Lower lobe of right lung (tissue), 2 donors: ENCODE data around the gene ZC3H6. TPM values are rescaled to one million over a fixed set of nuclear protein-coding genes. Genes with fewer than 3 reads are reported as not detected.

ENCODE experiments used
- ATAC-seq, 2 donors: fragments of 200-7000 bp; cut with Tn5 transposase; one replicate each; pipeline ENCODE4 v1.9.1; 2020 to 2022; ENCODE audit warnings: mild to moderate bottlenecking in 2 of 2, moderate library complexity in 2 of 2
- DNase-seq: peaks from one replicate; pipeline ENCODE4 v3.0.0-alpha.2; 2020
- H3K27ac ChIP-seq: fragments of 200-600 bp; one replicate; pipeline ENCODE4 v1.8.0; 2022
- H3K27me3 ChIP-seq: fragments of 200-600 bp; one replicate; pipeline ENCODE4 v1.8.0; 2022; ENCODE audit warnings: low read depth
- H3K36me3 ChIP-seq: fragments of 200-600 bp; one replicate; pipeline ENCODE4 v1.8.0; 2022; ENCODE audit warnings: mild to moderate bottlenecking
- H3K4me1 ChIP-seq: fragments of 200-600 bp; one replicate; pipeline ENCODE4 v1.8.0; 2022
- H3K4me3 ChIP-seq: fragments of 200-600 bp; one replicate; pipeline ENCODE4 v1.8.0; 2022; ENCODE audit warnings: mild to moderate bottlenecking
- H3K9me3 ChIP-seq: fragments of 200-600 bp; one replicate; pipeline ENCODE4 v1.8.0; 2022
- CTCF ChIP-seq: fragments of 200-600 bp; IDR thresholded peaks from one replicate; pipeline ENCODE4 v1.8.0; 2022; ENCODE audit warnings: antibody characterized with exemption, mild to moderate bottlenecking
- intact Hi-C: fragments of 100-400 bp; cut with DNase I; formaldehyde crosslinking; loops from one replicate; pipeline ENCODE4 v1.11.0; 2022
- total RNA-seq: library from RNA; stranded (reverse); fragmentation: NEBNext Ultra II Directional; extraction: Animal tissue kit (Norgen Biotek cat#: 25700); gene quantifications from one replicate; pipeline ENCODE4 v1.2.1, GENCODE V29; 2021
- donor health status: DM: no; HTN: yes; CAD: no; lungs with severe emphysema.

Gene ZC3H6
- total RNA-seq, 1 donor from 2014 or later, result 18.0 TPM

- Histone ChIP-seq H3K9me3 (no peaks in the 10 kb centered on the region), H3K4me3 (no peak overlapping the region), H3K36me3 (peaks cover 24% of the 10 kb centered on the region), H3K27ac (no peak overlapping the region), H3K27me3 (no peaks in the 10 kb centered on the region), H3K4me1 (no peaks in the 10 kb centered on the region)
- ATAC-seq (no peak), DNase-seq (no peak)
- no peak for TF ChIP-seq CTCF
- intact Hi-C loops, result no loop called here
Observed at GRCh38 chr2:112243233-112243632, 32.2 kb upstream of the ZC3H6 start.

GRCh38 chr2:112244854-112245253 is 30.5 kb upstream of the ZC3H6 start:
- no peaks in the 10 kb centered on the region for H3K9me3 ChIP-seq
- intact Hi-C loops, result no loop called here

GRCh38 chr2:112251271-112251670 is 24.1 kb upstream of the ZC3H6 start:
- no peak for ATAC-seq
- no peak for TF ChIP-seq CTCF
- Histone ChIP-seq H3K27me3 (no peaks in the 10 kb centered on the region), H3K27ac (no peak overlapping the region), H3K9me3 (no peaks in the 10 kb centered on the region), H3K36me3 (peaks cover 33% of the 10 kb centered on the region), H3K4me1 (peaks cover 13% of the 10 kb centered on the region), H3K4me3 (no peak overlapping the region)
- no peak for DNase-seq
- intact Hi-C loops, result no loop called here

More at GRCh38 chr2:112244854-112245253, 30.5 kb upstream of the ZC3H6 start:
- TF ChIP-seq CTCF, result no peak
- ATAC-seq (no peak), DNase-seq (no peak)
- Histone ChIP-seq H3K4me1 (no peaks in the 10 kb centered on the region), H3K4me3 (no peak overlapping the region), H3K27ac (no peak overlapping the region), H3K36me3 (peaks cover 39% of the 10 kb centered on the region), H3K27me3 (no peaks in the 10 kb centered on the region)

- no peak overlapping the region for H3K4me3 ChIP-seq
- peaks cover 14% of the 10 kb centered on the region for H3K36me3 ChIP-seq
- no peak overlapping the region for H3K27ac ChIP-seq
- H3K27me3 ChIP-seq, result no peaks in the 10 kb centered on the region
- H3K4me1 ChIP-seq, result peaks cover 13% of the 10 kb centered on the region
- no peak for TF ChIP-seq CTCF
- no peak for DNase-seq
- intact Hi-C loops, result no loop called here
- no peaks in the 10 kb centered on the region for H3K9me3 ChIP-seq
- no peak for ATAC-seq
Observed at GRCh38 chr2:112253261-112253815, 22.1 kb upstream of the ZC3H6 start.

GRCh38 chr2:112254466-112255240 is 20.7 kb upstream of the ZC3H6 start, which contains the start of gene ZC3H8:
Gene ZC3H8, minus strand, starts transcription at chr2:112255042. Its CDS starts 61 bp downstream, at chr2:112254981.
- Histone ChIP-seq H3K27ac (peak within 1 kb of the TSS; percentile 87), H3K4me1 (peaks cover 13% of the 10 kb centered on the region), H3K4me3 (peak within 1 kb of the TSS; percentile 71), H3K36me3 (peaks cover under 1% of the 10 kb centered on the region), H3K27me3 (no peaks in the 10 kb centered on the region), H3K9me3 (no peaks in the 10 kb centered on the region)
- intact Hi-C loops, result no loop called here
- ATAC-seq, result peak; percentile 99
- peak; percentile 96 for DNase-seq
- TF ChIP-seq CTCF, result no peak
